Measurements from ENCODE around the gene ANKRD12.
"Not testable (repeated sequence)": the region's sequence is repeated elsewhere in the genome, so short reads cannot be mapped to it uniquely, and the experiment has no call there.

GRCh38 chr18:9171919-9172318 lies 35.3 kb downstream of the ANKRD12 start:
- not testable (repeated sequence) for TF ChIP-seq CTCF (IDR thresholded peaks at IDR 0.05); EZH2 (IDR thresholded peaks at IDR 0.05; ENCODE audit: borderline replicate concordance, insufficient read depth, low read depth, low read length, poor library complexity, severe bottlenecking)

Measured in B cell (primary cell).